GM18505 (cell line): ENCODE results near the gene C11orf21.
"Not testable (repeated sequence)": the region's sequence is repeated elsewhere in the genome, so short reads cannot be mapped to it uniquely, and the experiment has no call there.

ENCODE experiments used
- ATAC-seq: cut with Tn5 transposase; IDR thresholded peaks from one replicate; pipeline ENCODE4 v1.9.1; 2021; ENCODE audit not compliant: unreplicated experiment
- POLR2A ChIP-seq: IDR thresholded peaks from 4 replicates; pipeline ENCODE4 v1.6.1; 2011; ENCODE audit warnings: borderline replicate concordance; ENCODE audit not compliant: insufficient read depth, insufficient read length; ENCODE audit errors: extremely low read depth

The C11orf21 gene

GRCh38 chr11:2301631-2302305 is at the start of gene C11orf21, which contains the start of gene TSPAN32:
C11orf21 (minus strand) TSS chr11:2301918; CDS start chr11:2301808, 110 bp downstream.
TSPAN32 (plus strand) TSS chr11:2302013; CDS start chr11:2302150, 137 bp downstream.
- no peak for ATAC-seq
- peak; percentile 20 for TF ChIP-seq POLR2A

GRCh38 chr11:2348986-2349385 is 47.3 kb upstream of the C11orf21 start:
- ATAC-seq = no peak
- TF ChIP-seq POLR2A = no peak

- no peak for ATAC-seq
- TF ChIP-seq POLR2A = no peak
Observed at GRCh38 chr11:2347308-2347830, 45.7 kb upstream of the C11orf21 start.

- TF ChIP-seq POLR2A = no peak
- ATAC-seq = no peak
Observed at GRCh38 chr11:2346586-2347307, 45.0 kb upstream of the C11orf21 start.

- TF ChIP-seq POLR2A = no peak
- ATAC-seq = no peak
Observed at GRCh38 chr11:2346014-2346413, 44.3 kb upstream of the C11orf21 start.

GRCh38 chr11:2345050-2345449 is 43.3 kb upstream of the C11orf21 start:
- ATAC-seq = no peak
- TF ChIP-seq POLR2A = no peak

GRCh38 chr11:2343502-2343901 is 41.8 kb upstream of the C11orf21 start:
- no peak for TF ChIP-seq POLR2A
- no peak for ATAC-seq

GRCh38 chr11:2342981-2343380 is 41.3 kb upstream of the C11orf21 start:
- ATAC-seq = no peak
- TF ChIP-seq POLR2A = no peak

GRCh38 chr11:2342557-2342956 is 40.8 kb upstream of the C11orf21 start:
- TF ChIP-seq POLR2A = no peak
- ATAC-seq = no peak

- ATAC-seq = not testable (repeated sequence)
Observed at GRCh38 chr11:2338760-2339159, 37.0 kb upstream of the C11orf21 start.

GRCh38 chr11:2335286-2335685 is 33.6 kb upstream of the C11orf21 start:
- ATAC-seq = not testable (repeated sequence)

- not testable (repeated sequence) for ATAC-seq
Observed at GRCh38 chr11:2333486-2334205, 31.9 kb upstream of the C11orf21 start.

GRCh38 chr11:2332569-2332968 is 30.9 kb upstream of the C11orf21 start:
- not testable (repeated sequence) for ATAC-seq

GRCh38 chr11:2331404-2331803 is 29.7 kb upstream of the C11orf21 start:
- no peak for TF ChIP-seq POLR2A
- ATAC-seq = no peak
